B cell (primary cell): ENCODE results near the gene S1PR3.

Experiments
- EZH2 ChIP-seq: IDR thresholded peaks from 2 replicates; pipeline ENCODE4 v1.6.1; 2012; ENCODE audit warnings: borderline replicate concordance, low read depth, mild to moderate bottlenecking, moderate library complexity, low read length; ENCODE audit not compliant: insufficient read depth, poor library complexity, severe bottlenecking
- TF ChIP-seq, protein P1 (sequence below): fragments of 200-600 bp; IDR thresholded peaks from one replicate; pipeline ENCODE4 v1.8.0; 2022; ENCODE audit warnings: antibody characterized with exemption, mild to moderate bottlenecking

DNA sequence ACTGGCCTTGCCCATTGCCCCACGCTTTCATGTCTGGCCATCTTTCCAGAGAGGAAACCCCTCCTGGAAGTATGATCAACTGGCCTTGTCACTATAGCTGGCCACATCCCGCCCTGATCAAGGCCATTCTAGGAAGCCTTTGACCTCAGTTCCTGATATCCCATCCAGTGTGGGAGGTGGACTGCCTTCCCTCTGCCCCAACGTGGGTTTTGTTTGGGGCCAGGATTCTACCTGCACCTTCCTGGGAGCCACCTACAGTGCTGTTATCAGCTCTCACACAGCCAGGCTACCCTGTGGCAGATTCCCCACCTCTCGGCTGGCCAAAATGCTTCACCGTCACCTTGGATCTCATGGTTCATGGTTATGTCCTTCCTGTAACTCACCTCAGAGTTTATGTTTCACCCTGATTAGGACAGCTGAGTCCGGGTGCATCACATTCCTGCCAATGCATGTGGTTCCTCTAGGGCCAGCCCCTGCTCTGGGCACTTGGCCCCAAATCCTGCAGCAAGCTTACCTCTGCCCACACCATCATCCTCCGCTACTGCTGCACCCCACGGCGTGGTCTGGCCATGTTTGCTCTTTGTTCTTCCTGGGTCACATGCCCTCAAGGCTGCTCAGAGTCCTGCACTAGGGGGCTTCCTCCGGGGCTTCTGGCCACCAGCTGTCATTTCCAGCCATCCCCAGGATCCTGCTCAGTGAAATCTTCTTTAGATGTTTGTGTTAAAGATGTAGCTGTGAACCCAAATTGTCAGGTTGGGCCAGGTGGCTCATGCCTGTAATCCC lies 24.2 kb upstream of the S1PR3 start:
- no peak for TF ChIP-seq EZH2
- TF ChIP-seq, protein P1, sequence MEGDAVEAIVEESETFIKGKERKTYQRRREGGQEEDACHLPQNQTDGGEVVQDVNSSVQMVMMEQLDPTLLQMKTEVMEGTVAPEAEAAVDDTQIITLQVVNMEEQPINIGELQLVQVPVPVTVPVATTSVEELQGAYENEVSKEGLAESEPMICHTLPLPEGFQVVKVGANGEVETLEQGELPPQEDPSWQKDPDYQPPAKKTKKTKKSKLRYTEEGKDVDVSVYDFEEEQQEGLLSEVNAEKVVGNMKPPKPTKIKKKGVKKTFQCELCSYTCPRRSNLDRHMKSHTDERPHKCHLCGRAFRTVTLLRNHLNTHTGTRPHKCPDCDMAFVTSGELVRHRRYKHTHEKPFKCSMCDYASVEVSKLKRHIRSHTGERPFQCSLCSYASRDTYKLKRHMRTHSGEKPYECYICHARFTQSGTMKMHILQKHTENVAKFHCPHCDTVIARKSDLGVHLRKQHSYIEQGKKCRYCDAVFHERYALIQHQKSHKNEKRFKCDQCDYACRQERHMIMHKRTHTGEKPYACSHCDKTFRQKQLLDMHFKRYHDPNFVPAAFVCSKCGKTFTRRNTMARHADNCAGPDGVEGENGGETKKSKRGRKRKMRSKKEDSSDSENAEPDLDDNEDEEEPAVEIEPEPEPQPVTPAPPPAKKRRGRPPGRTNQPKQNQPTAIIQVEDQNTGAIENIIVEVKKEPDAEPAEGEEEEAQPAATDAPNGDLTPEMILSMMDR, result no peak
